GM19240 (cell line): ENCODE data around the gene OAT.

Source experiments
- DNase-seq: peaks from one replicate; pipeline ENCODE4 v3.0.0; 2011; ENCODE audit warnings: low spot score; ENCODE audit not compliant: insufficient read length

Gene OAT

GRCh38 chr10:124354411-124355382 is 64.0 kb downstream of the OAT start:
- no peak for DNase-seq

GRCh38 chr10:124353896-124354295 is 64.8 kb downstream of the OAT start:
- no peak for DNase-seq

- no peak for DNase-seq
Observed at GRCh38 chr10:124353091-124353815, 65.5 kb downstream of the OAT start.

GRCh38 chr10:124351481-124352220 is 67.1 kb downstream of the OAT start:
- no peak for DNase-seq

GRCh38 chr10:124350806-124351205 is 67.9 kb downstream of the OAT start:
- no peak for DNase-seq

GRCh38 chr10:124349996-124350280 is 68.8 kb downstream of the OAT start:
- no peak for DNase-seq

GRCh38 chr10:124349231-124349995 is 69.3 kb downstream of the OAT start:
- no peak for DNase-seq

- no peak for DNase-seq
Observed at GRCh38 chr10:124348801-124349200, 69.9 kb downstream of the OAT start.

- DNase-seq = no peak
Observed at GRCh38 chr10:124347956-124348355, 70.8 kb downstream of the OAT start.
